ENCODE results near the gene MACROD2. TPM values are rescaled to one million over a fixed set of nuclear protein-coding genes. Genes with fewer than 3 reads are reported as not detected.

Gene MACROD2
- total RNA-seq, 1 donor from 2014 or later: 0.85 TPM

GRCh38 chr20:14544688-14545087 lies 549.4 kb downstream of the MACROD2 start:
- DNase-seq: no peak

- no peak for DNase-seq
These were observed 555.3 kb downstream of the MACROD2 start for GRCh38 chr20:14550655-14551054.

- no peak for DNase-seq
These were observed 558.6 kb downstream of the MACROD2 start for GRCh38 chr20:14553774-14554534.

- no peak for DNase-seq
These were observed 560.4 kb downstream of the MACROD2 start for GRCh38 chr20:14555676-14556075.

GRCh38 chr20:14556206-14556605 lies 560.9 kb downstream of the MACROD2 start:
- no peak for DNase-seq

GRCh38 chr20:14559612-14560011 lies 564.3 kb downstream of the MACROD2 start:
- DNase-seq: no peak

GRCh38 chr20:14561741-14562221 lies 566.5 kb downstream of the MACROD2 start:
- DNase-seq: no peak

GRCh38 chr20:14562981-14563380 lies 567.7 kb downstream of the MACROD2 start:
- DNase-seq: no peak

- DNase-seq: no peak
These were observed 571.2 kb downstream of the MACROD2 start for GRCh38 chr20:14566505-14566904.

- DNase-seq: no peak
These were observed 572.9 kb downstream of the MACROD2 start for GRCh38 chr20:14568225-14568624.

- no peak for DNase-seq
These were observed 573.4 kb downstream of the MACROD2 start for GRCh38 chr20:14568701-14569100.

GRCh38 chr20:14569641-14570040 lies 574.3 kb downstream of the MACROD2 start:
- no peak for DNase-seq

GRCh38 chr20:14570811-14571210 lies 575.5 kb downstream of the MACROD2 start:
- DNase-seq: no peak

- no peak for DNase-seq
These were observed 578.4 kb downstream of the MACROD2 start for GRCh38 chr20:14573676-14574075.

GRCh38 chr20:14576196-14576877 lies 581.0 kb downstream of the MACROD2 start:
- DNase-seq: no peak

GRCh38 chr20:14580418-14581074 lies 585.2 kb downstream of the MACROD2 start:
- DNase-seq: no peak

GRCh38 chr20:14581731-14582130 lies 586.4 kb downstream of the MACROD2 start:
- DNase-seq: no peak

GRCh38 chr20:14582855-14583254 lies 587.5 kb downstream of the MACROD2 start:
- DNase-seq: no peak

GRCh38 chr20:14583413-14583812 lies 588.1 kb downstream of the MACROD2 start:
- DNase-seq: no peak

- DNase-seq: no peak
These were observed 594.1 kb downstream of the MACROD2 start for GRCh38 chr20:14589383-14589782.

- DNase-seq: no peak
These were observed 599.7 kb downstream of the MACROD2 start for GRCh38 chr20:14595051-14595450.

- no peak for DNase-seq
These were observed 601.9 kb downstream of the MACROD2 start for GRCh38 chr20:14597206-14597715.

- no peak for DNase-seq
These were observed 604.3 kb downstream of the MACROD2 start for GRCh38 chr20:14599613-14600012.

Data from dermis blood vessel endothelial cell (primary cell).